A549 (cell line): ENCODE data around the gene ARHGAP11A.

Experiments
- CHD2 ChIP-seq: fragments of 150-350 bp; IDR thresholded peaks from 2 replicates; pipeline ENCODE4 v1.6.1; 2014; ENCODE audit warnings: low read length; ENCODE audit not compliant: partially characterized antibody
- POLR2A ChIP-seq: IDR thresholded peaks from 2 replicates; pipeline ENCODE4 v1.6.1; 2012; ENCODE audit warnings: mild to moderate bottlenecking, low read length
- SMC3 ChIP-seq: fragments of >200 bp; sonication (Bioruptor Twin); formaldehyde crosslinking; IDR thresholded peaks from 3 replicates; pipeline ENCODE4 v1.6.1; 2018; ENCODE audit warnings: inconsistent platforms
- ZNF302 ChIP-seq: fragments of 250-450 bp; sonication (Bioruptor Pico); IDR thresholded peaks from 2 replicates; pipeline ENCODE4 v1.9.0; 2021; ENCODE audit warnings: inconsistent platforms, mild to moderate bottlenecking, moderate library complexity
- TF ChIP-seq, protein P1 (sequence below): IDR thresholded peaks from 2 replicates; pipeline ENCODE4 v1.6.1; 2012
- TF ChIP-seq, protein P2 (sequence below): fragments of >200 bp; sonication (Bioruptor Twin); formaldehyde crosslinking; IDR thresholded peaks from 3 replicates; pipeline ENCODE4 v1.6.1; 2016

DNA sequence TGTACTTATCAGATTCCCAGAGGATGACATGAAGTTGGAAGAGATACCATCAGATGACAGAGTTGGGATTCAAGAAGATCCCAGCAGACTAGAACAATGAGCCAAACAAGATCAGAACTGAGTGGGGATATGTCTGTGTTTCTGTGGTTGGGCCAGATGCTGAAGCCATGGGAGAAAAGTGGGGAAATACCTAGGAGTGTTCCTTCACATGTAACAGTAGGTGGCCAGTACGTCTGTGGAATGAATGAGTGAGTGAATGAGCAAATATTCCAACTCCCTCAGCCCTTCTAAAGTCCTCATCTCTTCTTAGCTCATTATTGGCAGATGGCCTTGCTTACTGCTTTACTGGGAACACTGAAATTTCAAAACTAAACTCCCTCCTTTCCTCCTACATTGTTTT is 70.3 kb downstream of the ARHGAP11A start:
- no peak for TF ChIP-seq ZNF302 (CRISPR knock-in tag)
- TF ChIP-seq SMC3, result no peak
- TF ChIP-seq, protein P1, sequence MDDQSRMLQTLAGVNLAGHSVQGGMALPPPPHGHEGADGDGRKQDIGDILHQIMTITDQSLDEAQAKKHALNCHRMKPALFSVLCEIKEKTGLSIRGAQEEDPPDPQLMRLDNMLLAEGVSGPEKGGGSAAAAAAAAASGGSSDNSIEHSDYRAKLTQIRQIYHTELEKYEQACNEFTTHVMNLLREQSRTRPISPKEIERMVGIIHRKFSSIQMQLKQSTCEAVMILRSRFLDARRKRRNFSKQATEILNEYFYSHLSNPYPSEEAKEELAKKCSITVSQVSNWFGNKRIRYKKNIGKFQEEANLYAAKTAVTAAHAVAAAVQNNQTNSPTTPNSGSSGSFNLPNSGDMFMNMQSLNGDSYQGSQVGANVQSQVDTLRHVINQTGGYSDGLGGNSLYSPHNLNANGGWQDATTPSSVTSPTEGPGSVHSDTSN, result no peak
- no peak for TF ChIP-seq CHD2
- TF ChIP-seq, protein P2, sequence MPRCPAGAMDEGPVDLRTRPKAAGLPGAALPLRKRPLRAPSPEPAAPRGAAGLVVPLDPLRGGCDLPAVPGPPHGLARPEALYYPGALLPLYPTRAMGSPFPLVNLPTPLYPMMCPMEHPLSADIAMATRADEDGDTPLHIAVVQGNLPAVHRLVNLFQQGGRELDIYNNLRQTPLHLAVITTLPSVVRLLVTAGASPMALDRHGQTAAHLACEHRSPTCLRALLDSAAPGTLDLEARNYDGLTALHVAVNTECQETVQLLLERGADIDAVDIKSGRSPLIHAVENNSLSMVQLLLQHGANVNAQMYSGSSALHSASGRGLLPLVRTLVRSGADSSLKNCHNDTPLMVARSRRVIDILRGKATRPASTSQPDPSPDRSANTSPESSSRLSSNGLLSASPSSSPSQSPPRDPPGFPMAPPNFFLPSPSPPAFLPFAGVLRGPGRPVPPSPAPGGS, result no peak
- TF ChIP-seq POLR2A, result no peak
